NCI-H1417 (cell line): Measurements from ENCODE around the gene DSCAML1.

ENCODE experiments used
- DNase-seq, 3 experiments: peaks; one replicate each; lab custom pipeline; 2025; lab: John Stamatoyannopoulos, UW

Gene DSCAML1

GRCh38 chr11:117551761-117552343 lies 245.2 kb downstream of the DSCAML1 start:
- peak in 1 of 3 experiments; percentile 32 for DNase-seq

GRCh38 chr11:117550466-117550865 lies 246.6 kb downstream of the DSCAML1 start:
- DNase-seq = no peak

GRCh38 chr11:117549417-117549816 lies 247.6 kb downstream of the DSCAML1 start:
- DNase-seq = no peak

- DNase-seq = no peak
Measured at GRCh38 chr11:117548876-117549275, 248.1 kb downstream of the DSCAML1 start.

GRCh38 chr11:117547946-117548345 lies 249.1 kb downstream of the DSCAML1 start:
- DNase-seq = no peak

GRCh38 chr11:117547195-117547850 lies 249.7 kb downstream of the DSCAML1 start:
- peak; percentile 41 to 98 (median 97) for DNase-seq

- peak in 1 of 3 experiments; percentile 66 for DNase-seq
Measured at GRCh38 chr11:117546431-117547194, 250.4 kb downstream of the DSCAML1 start.

GRCh38 chr11:117545706-117546105 lies 251.3 kb downstream of the DSCAML1 start:
- DNase-seq = no peak

GRCh38 chr11:117544130-117544800 lies 252.8 kb downstream of the DSCAML1 start:
- DNase-seq = peak in 2 of 3 experiments; percentile 19 to 36

GRCh38 chr11:117541211-117541610 lies 255.8 kb downstream of the DSCAML1 start:
- DNase-seq = no peak

GRCh38 chr11:117538263-117539135 lies 258.5 kb downstream of the DSCAML1 start:
- DNase-seq = peak in 2 of 3 experiments; percentile 56 to 78

- peak; percentile 27 to 98 (median 85) for DNase-seq
Measured at GRCh38 chr11:117535850-117536411, 261.1 kb downstream of the DSCAML1 start.

- DNase-seq = peak; percentile 27 to 98 (median 81)
Measured at GRCh38 chr11:117535201-117535849, 261.7 kb downstream of the DSCAML1 start.

- no peak for DNase-seq
Measured at GRCh38 chr11:117532568-117532967, 264.4 kb downstream of the DSCAML1 start.

- DNase-seq = no peak
Measured at GRCh38 chr11:117529816-117530215, 267.2 kb downstream of the DSCAML1 start.

- DNase-seq = peak; percentile 24 to 88 (median 60)
Measured at GRCh38 chr11:117528097-117528721, 268.8 kb downstream of the DSCAML1 start.

- DNase-seq = no peak
Measured at GRCh38 chr11:117527271-117527670, 269.7 kb downstream of the DSCAML1 start.

GRCh38 chr11:117525866-117526542 lies 271.0 kb downstream of the DSCAML1 start:
- no peak for DNase-seq

GRCh38 chr11:117524468-117525183 lies 272.4 kb downstream of the DSCAML1 start:
- DNase-seq = no peak
